K562 (cell line): Measurements from ENCODE around the gene BTBD18.

ENCODE experiments used
- CHD1 ChIP-seq: fragments of 200-600 bp; sonication (generic); IDR thresholded peaks from one replicate; pipeline ENCODE4 v1.6.1; 2012; ENCODE audit warnings: mild to moderate bottlenecking, moderate library complexity, low read length, inconsistent platforms
- EGR1 ChIP-seq: fragments of 450-650 bp; conservative IDR thresholded peaks from 2 replicates; pipeline ENCODE4 v1.6.1; 2017; ENCODE audit warnings: mild to moderate bottlenecking
- HMG20A ChIP-seq: fragments of 450-650 bp; formaldehyde crosslinking; conservative IDR thresholded peaks from 2 replicates; pipeline ENCODE4 v1.4.0; 2020; ENCODE audit warnings: mild to moderate bottlenecking, mixed read lengths
- NFATC3 ChIP-seq: fragments of 450-650 bp; IDR thresholded peaks from 2 replicates; pipeline ENCODE4 v1.6.1; 2017; ENCODE audit warnings: mild to moderate bottlenecking
- RCOR1 ChIP-seq, 2 experiments: IDR thresholded peaks; 2 replicates each; pipeline ENCODE4 v1.6.1; 2012; ENCODE audit warnings: low read depth in 2 of 2, low read length in 2 of 2, borderline replicate concordance in 1 of 2, improper control_type of control experiment in 1 of 2
- RFX5 ChIP-seq: IDR thresholded peaks from 2 replicates; pipeline ENCODE4 v1.6.1; 2011; ENCODE audit warnings: low read depth, mild to moderate bottlenecking, improper control_type of control experiment, low read length
- SETDB1 ChIP-seq: IDR thresholded peaks from one replicate; pipeline ENCODE4 v1.6.1; 2012; ENCODE audit warnings: low read length, control low read depth, inconsistent platforms
- TF ChIP-seq, protein P1 (sequence below): sonication (generic); formaldehyde crosslinking; IDR thresholded peaks from 2 replicates; pipeline ENCODE4 v1.8.1; 2023; ENCODE audit warnings: mild to moderate bottlenecking, missing genetic modification reagents, moderate library complexity
- TF ChIP-seq, protein P2 (sequence below), 2 experiments: IDR thresholded peaks; 2 replicates each; pipeline ENCODE4 v1.6.1; 2012; ENCODE audit warnings: improper control_type of control experiment in 2 of 2, low read depth in 2 of 2, low read length in 2 of 2, borderline replicate concordance in 1 of 2

DNA sequence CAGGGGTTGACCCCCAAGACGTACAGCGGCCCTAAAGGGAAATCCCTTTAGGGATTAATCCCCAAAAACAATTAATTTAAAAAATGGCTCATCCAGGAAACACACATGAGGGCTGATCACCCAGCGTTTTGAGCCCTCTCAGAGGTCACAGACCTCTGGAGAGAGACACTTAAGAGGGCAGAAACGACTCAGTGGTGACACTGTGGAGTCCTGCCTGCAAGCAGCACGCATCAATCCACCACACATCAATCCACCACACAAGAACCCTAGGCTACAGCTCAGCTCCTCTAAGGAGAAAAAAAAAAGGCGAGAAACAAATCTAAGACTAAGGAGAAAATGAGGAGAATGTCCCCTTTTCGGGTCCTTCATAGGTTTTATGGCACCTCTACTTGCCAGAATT is 22.8 kb downstream of the BTBD18 start:
- TF ChIP-seq RFX5 (no peak), NFATC3 (no peak), CHD1 (no peak), SETDB1 (no peak), HMG20A (no peak), EGR1 (no peak), RCOR1 (IDR thresholded peaks at IDR 0.05; ENCODE audit: borderline replicate concordance in 1 of 2, low read depth in 2 of 2, low read length in 2 of 2) (no peak)
- TF ChIP-seq, protein P1, sequence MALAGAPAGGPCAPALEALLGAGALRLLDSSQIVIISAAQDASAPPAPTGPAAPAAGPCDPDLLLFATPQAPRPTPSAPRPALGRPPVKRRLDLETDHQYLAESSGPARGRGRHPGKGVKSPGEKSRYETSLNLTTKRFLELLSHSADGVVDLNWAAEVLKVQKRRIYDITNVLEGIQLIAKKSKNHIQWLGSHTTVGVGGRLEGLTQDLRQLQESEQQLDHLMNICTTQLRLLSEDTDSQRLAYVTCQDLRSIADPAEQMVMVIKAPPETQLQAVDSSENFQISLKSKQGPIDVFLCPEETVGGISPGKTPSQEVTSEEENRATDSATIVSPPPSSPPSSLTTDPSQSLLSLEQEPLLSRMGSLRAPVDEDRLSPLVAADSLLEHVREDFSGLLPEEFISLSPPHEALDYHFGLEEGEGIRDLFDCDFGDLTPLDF (CRISPR knock-in tag) = no peak
- TF ChIP-seq, protein P2, sequence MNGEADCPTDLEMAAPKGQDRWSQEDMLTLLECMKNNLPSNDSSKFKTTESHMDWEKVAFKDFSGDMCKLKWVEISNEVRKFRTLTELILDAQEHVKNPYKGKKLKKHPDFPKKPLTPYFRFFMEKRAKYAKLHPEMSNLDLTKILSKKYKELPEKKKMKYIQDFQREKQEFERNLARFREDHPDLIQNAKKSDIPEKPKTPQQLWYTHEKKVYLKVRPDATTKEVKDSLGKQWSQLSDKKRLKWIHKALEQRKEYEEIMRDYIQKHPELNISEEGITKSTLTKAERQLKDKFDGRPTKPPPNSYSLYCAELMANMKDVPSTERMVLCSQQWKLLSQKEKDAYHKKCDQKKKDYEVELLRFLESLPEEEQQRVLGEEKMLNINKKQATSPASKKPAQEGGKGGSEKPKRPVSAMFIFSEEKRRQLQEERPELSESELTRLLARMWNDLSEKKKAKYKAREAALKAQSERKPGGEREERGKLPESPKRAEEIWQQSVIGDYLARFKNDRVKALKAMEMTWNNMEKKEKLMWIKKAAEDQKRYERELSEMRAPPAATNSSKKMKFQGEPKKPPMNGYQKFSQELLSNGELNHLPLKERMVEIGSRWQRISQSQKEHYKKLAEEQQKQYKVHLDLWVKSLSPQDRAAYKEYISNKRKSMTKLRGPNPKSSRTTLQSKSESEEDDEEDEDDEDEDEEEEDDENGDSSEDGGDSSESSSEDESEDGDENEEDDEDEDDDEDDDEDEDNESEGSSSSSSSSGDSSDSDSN (IDR thresholded peaks at IDR 0.05; ENCODE audit: borderline replicate concordance in 1 of 2, low read depth in 2 of 2, low read length in 2 of 2) = no peak
